HG03097 (cell line): Measurements from ENCODE around the gene PSME2.
A peak's percentile ranks its signal among the peaks of the same experiment; 100 is the strongest.

Experiments used
- ATAC-seq: cut with Tn5 transposase; IDR thresholded peaks from one replicate; pipeline ENCODE4 v1.9.1; 2021; ENCODE audit not compliant: unreplicated experiment, low FRiP score

PSME2 gene

DNA sequence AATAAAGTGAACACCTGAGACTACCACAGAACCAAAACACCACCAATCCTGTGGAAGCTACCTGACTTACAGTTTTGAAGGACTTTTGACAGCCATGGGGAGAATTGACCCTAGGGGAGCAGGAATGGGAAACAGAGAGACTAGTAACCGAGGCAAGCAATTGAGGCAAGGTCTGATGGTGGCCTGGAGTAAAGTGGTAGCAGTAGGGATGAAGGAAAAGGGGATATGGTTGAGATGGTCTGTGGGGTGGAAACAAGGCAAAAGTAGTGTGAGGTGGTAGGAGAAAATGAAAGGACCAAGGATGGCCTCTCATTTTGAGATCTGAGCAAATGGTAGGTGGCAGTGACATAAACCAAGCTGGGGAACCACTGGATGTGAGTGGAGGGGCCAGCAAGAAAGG is 10.4 kb upstream of the PSME2 start:
- ATAC-seq = no peak

GRCh38 chr14:24155100-24155499 is 8.7 kb upstream of the PSME2 start:
- ATAC-seq = no peak

DNA sequence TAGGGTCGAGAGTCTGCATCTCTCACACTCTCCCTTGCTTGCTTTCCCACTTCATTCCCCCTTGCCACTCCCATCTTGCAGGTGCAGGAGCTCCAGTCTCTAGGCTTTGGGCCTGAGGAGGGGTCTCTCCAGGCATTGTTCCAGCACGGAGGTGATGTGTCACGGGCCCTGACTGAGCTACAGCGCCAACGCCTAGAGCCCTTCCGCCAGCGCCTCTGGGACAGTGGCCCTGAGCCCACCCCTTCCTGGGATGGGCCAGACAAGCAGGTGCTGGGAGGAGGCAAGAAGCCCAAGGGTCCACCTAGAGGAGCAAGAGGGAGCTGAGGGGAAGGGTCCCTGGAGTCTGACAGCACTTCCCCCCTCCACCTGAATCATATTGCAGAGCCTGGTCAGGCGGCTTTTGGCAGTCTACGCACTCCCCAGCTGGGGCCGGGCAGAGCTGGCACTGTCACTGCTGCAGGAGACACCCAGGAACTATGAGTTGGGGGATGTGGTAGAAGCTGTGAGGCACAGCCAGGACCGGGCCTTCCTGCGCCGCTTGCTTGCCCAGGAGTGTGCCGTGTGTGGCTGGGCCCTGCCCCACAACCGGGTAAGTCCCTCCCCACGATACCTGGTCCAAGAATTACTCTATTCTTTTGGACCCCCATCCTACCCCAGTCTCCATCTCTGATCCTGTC is 5.1 kb upstream of the PSME2 start:
- ATAC-seq = no peak

GRCh38 chr14:24150993-24151392 is 4.6 kb upstream of the PSME2 start:
- ATAC-seq = no peak

- ATAC-seq = no peak
These were observed 4.2 kb upstream of the PSME2 start for GRCh38 chr14:24150567-24150966.

- no peak for ATAC-seq
These were observed 3.7 kb upstream of the PSME2 start for GRCh38 chr14:24150061-24150460.

DNA sequence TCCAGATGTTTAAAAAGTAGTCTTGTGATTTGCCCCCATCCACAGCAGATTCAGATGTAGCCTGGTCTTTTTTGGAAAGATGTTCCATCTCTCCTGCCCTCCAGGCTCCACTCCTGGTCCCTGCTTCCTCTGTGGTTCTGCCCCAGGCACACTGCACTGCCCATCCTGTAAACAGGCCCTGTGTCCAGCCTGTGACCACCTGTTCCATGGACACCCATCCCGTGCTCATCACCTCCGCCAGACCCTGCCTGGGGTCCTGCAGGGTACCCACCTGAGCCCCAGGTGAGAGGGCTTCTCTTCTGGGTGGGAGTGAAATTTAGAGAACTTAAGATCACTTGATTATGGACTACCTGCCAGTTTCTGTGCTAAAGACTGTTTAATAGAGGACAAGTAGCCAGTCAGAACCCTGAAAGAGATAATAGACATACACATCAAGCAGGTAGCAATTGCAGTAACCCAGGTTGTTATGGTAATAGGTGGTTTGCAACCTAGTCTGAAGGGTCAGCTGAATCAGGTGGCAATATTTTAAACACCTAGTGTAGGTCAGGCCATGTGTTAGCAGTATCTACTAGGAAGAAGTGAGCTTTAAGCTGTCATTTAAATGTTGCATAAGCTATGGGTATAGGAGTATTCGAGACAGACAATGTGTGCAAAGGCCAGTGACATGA is 3.0 kb upstream of the PSME2 start:
- ATAC-seq = no peak

DNA sequence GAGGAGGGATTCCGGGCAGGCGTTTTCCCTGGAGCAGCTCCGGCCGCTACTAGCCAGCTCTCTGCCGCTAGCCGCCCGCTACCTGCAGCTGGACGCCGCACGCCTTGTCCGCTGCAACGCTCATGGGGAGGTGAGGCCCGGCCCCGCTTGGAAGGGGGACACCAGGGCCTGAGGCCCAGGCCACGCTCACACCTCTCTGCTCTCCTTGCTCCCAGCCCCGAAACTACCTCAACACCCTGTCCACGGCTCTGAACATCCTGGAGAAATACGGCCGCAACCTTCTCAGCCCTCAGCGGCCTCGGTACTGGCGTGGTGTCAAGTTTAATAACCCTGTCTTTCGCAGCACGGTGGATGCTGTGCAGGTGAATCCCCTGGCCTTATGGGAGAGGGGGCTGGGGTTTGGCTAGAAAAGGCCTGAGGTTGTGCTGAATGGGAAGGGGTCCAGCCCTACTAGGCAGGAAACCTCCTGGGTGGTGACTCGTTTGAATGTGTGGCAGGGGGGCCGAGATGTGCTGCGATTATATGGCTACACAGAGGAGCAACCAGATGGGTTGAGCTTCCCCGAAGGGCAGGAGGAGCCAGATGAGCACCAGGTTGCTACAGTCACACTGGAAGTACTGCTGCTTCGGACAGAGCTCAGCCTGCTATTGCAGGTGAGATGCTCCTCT is 1.5 kb upstream of the PSME2 start:
- no peak for ATAC-seq

GRCh38 chr14:24146978-24147760 is 759 bp upstream of the PSME2 start, which contains the start of gene RNF31:
TSS of gene RNF31 (plus strand) at chr14:24147498. CDS start at chr14:24147699, 201 bp downstream.
- ATAC-seq = peak; percentile 69

GRCh38 chr14:24145690-24146452 is 539 bp downstream of the PSME2 start:
- ATAC-seq = no peak

- no peak for ATAC-seq
These were observed 1.2 kb downstream of the PSME2 start for GRCh38 chr14:24145219-24145618.

- ATAC-seq = no peak
These were observed 2.0 kb downstream of the PSME2 start for GRCh38 chr14:24144451-24144850.

DNA sequence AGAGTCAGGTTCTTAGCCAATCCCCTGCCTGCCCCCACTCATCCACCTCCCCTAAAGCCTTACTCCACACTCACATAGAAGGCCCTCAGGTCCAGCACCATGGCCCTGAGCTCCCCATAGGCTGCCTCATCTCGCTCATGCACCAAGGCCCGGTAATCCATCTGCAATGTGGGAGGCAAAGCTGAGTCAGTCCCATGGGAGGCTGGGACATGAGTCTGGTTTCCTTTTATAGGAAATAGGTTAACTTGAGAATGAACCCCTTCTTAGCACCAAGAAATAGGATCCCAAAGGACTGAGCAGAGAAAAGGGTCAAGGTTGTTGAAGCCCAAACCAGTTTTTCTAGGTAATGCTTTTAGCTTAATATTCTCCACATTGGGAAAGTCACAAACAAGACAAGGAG is 2.9 kb downstream of the PSME2 start:
- no peak for ATAC-seq

GRCh38 chr14:24141097-24141880 is 5.1 kb downstream of the PSME2 start, which contains the start of gene EMC9:
TSS of gene EMC9 (minus strand) at chr14:24141591. CDS start at chr14:24141304, 287 bp downstream.
- peak; percentile 72 for ATAC-seq

DNA sequence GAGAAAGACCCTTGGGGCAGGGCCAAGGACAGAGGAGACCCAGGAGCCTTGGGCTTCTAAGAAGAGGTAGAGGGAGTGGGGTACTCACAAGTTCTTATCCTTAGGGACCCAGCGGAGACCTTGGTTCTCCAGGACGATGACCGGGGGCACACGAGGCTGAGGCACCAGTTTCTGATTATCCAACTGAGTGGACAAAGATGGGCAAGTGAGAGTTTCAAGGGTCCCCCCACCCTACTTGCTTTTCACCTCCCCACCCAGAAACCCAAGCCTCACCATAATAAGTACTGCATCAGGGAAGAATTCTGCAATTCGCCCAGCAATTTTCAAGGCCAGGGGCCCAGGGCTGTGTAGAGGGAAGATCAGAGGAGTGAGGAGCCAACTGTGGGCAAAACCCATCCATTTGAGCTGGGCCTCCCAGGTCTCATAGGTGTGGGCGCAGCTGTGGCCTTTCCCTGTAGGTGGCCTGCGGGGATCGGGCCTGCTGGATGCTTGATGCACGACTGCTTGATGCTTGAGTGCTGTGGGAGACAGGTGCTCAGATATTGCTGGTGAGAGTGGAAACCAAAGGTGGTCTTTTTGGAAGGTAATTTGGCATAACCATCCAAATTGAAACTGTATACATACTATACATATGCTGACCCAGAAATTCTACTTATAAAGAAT is 7.0 kb downstream of the PSME2 start:
- no peak for ATAC-seq

- no peak for ATAC-seq
These were observed 7.8 kb downstream of the PSME2 start for GRCh38 chr14:24138396-24139271.

- ATAC-seq = no peak
These were observed 8.6 kb downstream of the PSME2 start for GRCh38 chr14:24137529-24138395.
